CD4-positive, alpha-beta memory T cell (primary cell): Measurements from ENCODE around the gene EHD4. TPM values are rescaled to one million over a fixed set of nuclear protein-coding genes. Genes with fewer than 3 reads are reported as not detected.

Experiments
- CTCF ChIA-PET: fragments of 350-600 bp; sonication (Branson Sonifier 250); formaldehyde crosslinking; loops from one replicate; lab custom pipeline; 2021; ENCODE audit warnings: inconsistent platforms; ENCODE audit not compliant: partially characterized antibody; lab: Charles Lee
- POLR2A ChIA-PET: fragments of 350-600 bp; sonication (Branson Sonifier 250); formaldehyde crosslinking; loops from one replicate; lab custom pipeline; 2021; ENCODE audit not compliant: partially characterized antibody; lab: Charles Lee
- DNase-seq, 5 donors: peaks; one replicate each; pipeline versions ENCODE4 v3.0.0 to v3.0.0-alpha.2; 2020 to 2022; ENCODE audit warnings: mixed read lengths in 1 of 5
- H3K27ac ChIP-seq: one replicate; pipeline ENCODE4 v1.7.0; 2013; ENCODE audit warnings: low read depth, low read length
- H3K27me3 ChIP-seq: 2 replicates; pipeline ENCODE4 v1.7.0; 2013; ENCODE audit warnings: mild to moderate bottlenecking, low read length, moderate library complexity; ENCODE audit not compliant: insufficient read depth
- H3K36me3 ChIP-seq: 2 replicates; pipeline ENCODE4 v1.7.0; 2013; ENCODE audit warnings: mild to moderate bottlenecking, low read length, moderate library complexity; ENCODE audit not compliant: insufficient read depth
- H3K4me1 ChIP-seq: 2 replicates; pipeline ENCODE4 v1.7.0; 2013; ENCODE audit warnings: mild to moderate bottlenecking, low read length, moderate library complexity; ENCODE audit not compliant: insufficient read depth
- H3K4me3 ChIP-seq, 2 donors: one replicate each; pipeline ENCODE4 v1.7.0; 2013; ENCODE audit warnings: low read length in 2 of 2, mild to moderate bottlenecking in 1 of 2
- H3K9me3 ChIP-seq, 2 donors: one replicate each; pipeline ENCODE4 v1.7.0; 2013; ENCODE audit warnings: low read length in 2 of 2, control low read depth in 1 of 2; ENCODE audit not compliant: control insufficient read depth in 1 of 2
- H3K27ac Mint-ChIP-seq, 7 donors: one replicate each; pipeline ENCODE4 v1.8.0; 2020 to 2021; ENCODE audit warnings: mixed read lengths in 7 of 7, mild to moderate bottlenecking in 6 of 7, inconsistent platforms in 3 of 7, moderate library complexity in 3 of 7
- H3K27me3 Mint-ChIP-seq, 2 donors: one replicate each; pipeline ENCODE4 v1.8.0; 2020 to 2021; ENCODE audit warnings: mixed read lengths in 2 of 2
- H3K36me3 Mint-ChIP-seq, 2 donors: one replicate each; pipeline ENCODE4 v1.8.0; 2020 to 2021; ENCODE audit warnings: mixed read lengths in 2 of 2, inconsistent platforms in 1 of 2, mild to moderate bottlenecking in 1 of 2
- H3K4me1 Mint-ChIP-seq, 4 donors: one replicate each; pipeline ENCODE4 v1.8.0; 2020 to 2021; ENCODE audit warnings: mixed read lengths in 4 of 4, mild to moderate bottlenecking in 1 of 4
- H3K4me3 Mint-ChIP-seq, 8 donors: one replicate each; pipeline ENCODE4 v1.8.0; 2020 to 2021; ENCODE audit warnings: mixed read lengths in 8 of 8, mild to moderate bottlenecking in 7 of 8, moderate library complexity in 6 of 8, inconsistent platforms in 3 of 8
- H3K9me3 Mint-ChIP-seq, 8 donors: one replicate each; pipeline ENCODE4 v1.8.0; 2020 to 2021; ENCODE audit warnings: mixed read lengths in 8 of 8, mild to moderate bottlenecking in 5 of 8, inconsistent platforms in 3 of 8, moderate library complexity in 1 of 8
- intact Hi-C: fragments of 100-400 bp; cut with micrococcal nuclease; formaldehyde crosslinking; loops from one replicate; pipeline ENCODE4 v1.15.1; 2023
- polyA plus RNA-seq, 2 donors: library from polyadenylated mRNA; unstranded; fragments of 300-500 nt; fragmentation: Illumina TruSeq; gene quantifications; one replicate each; pipeline ENCODE4 v1.2.3, GENCODE V29; 2021
- total RNA-seq, 2 experiments: library from RNA; stranded (reverse); gene quantifications; one replicate each; pipeline ENCODE4 v1.2.3, GENCODE V29; 2021

EHD4 gene
- total and polyA plus RNA-seq, 4 experiments from 2014 or later = 13.9 to 16.4 (median 15.4) TPM

- H3K27ac Mint-ChIP-seq = no peak overlapping the region
- Histone ChIP-seq H3K36me3 (no peaks in the 10 kb centered on the region), H3K27me3 (no peaks in the 10 kb centered on the region), H3K4me3 (no peak overlapping the region), H3K4me1 (peaks cover 6% of the 10 kb centered on the region), H3K9me3 (no peaks in the 10 kb centered on the region), H3K27ac (no peak overlapping the region)
- no peaks in the 10 kb centered on the region for H3K27me3 Mint-ChIP-seq
- ChIA-PET CTCF (no interaction called here), POLR2A (no interaction called here)
- intact Hi-C loops = no loop called here
- peaks cover 0 to 12% (median 2%) of the 10 kb centered on the region in 4 donors for H3K4me1 Mint-ChIP-seq
- H3K36me3 Mint-ChIP-seq = no peaks in the 10 kb centered on the region
- no peak overlapping the region for H3K4me3 Mint-ChIP-seq
- H3K9me3 Mint-ChIP-seq = no peaks in the 10 kb centered on the region
- DNase-seq = no peak
Observed at GRCh38 chr15:41856716-41857115, 115.6 kb downstream of the EHD4 start.

GRCh38 chr15:41856262-41856661 lies 116.1 kb downstream of the EHD4 start:
- no peak overlapping the region for H3K27ac Mint-ChIP-seq
- H3K9me3 Mint-ChIP-seq = no peaks in the 10 kb centered on the region
- intact Hi-C loops = no loop called here
- H3K9me3 ChIP-seq = no peaks in the 10 kb centered on the region
- H3K4me3 Mint-ChIP-seq = no peak overlapping the region
- H3K4me1 Mint-ChIP-seq = peaks cover 0 to 12% (median 2%) of the 10 kb centered on the region in 4 donors
- H3K4me1 ChIP-seq = peaks cover 6% of the 10 kb centered on the region
- H3K36me3 ChIP-seq = no peaks in the 10 kb centered on the region
- no peaks in the 10 kb centered on the region for H3K36me3 Mint-ChIP-seq
- CTCF ChIA-PET = no interaction called here
- H3K27me3 Mint-ChIP-seq = no peaks in the 10 kb centered on the region
- H3K27me3 ChIP-seq = no peaks in the 10 kb centered on the region
- POLR2A ChIA-PET = no interaction called here
- H3K27ac ChIP-seq = no peak overlapping the region
- H3K4me3 ChIP-seq = no peak overlapping the region
- no peak for DNase-seq

DNA sequence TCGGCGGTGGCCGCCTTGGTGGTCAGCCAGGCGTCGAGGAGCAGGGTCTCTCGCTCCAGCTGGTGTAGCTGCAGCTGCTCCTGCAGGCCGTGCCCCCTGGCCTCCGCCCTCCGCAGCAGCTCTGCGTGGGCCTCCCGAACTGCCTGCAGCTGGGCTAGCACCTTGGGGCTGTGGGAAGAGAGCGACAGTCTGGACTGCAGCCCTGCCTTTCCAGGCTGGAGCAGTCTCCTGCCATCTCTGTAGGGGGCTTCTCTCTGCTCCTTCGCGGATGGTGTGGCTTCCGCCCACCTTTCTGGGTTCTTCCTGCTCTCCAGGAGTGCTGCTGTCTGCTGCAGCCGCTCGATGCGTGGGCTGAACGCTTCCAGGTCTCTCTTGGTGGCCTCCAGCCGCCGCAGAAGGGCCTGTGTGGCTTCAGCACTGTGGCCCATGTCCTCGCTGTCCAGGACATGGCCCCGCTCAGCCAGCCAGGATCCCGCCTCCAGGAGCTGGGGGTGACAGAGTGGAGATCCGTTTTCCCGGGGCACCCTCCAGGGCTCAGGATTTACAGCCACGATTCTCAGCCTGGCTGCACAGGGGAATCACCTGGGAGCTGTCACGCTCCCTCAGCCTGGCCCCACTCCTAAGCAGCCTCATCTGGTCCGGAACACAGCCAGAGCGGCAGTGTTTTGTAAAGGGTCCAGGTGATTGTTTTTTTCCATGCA lies 116.9 kb downstream of the EHD4 start:
- no peak overlapping the region for H3K27ac ChIP-seq
- peaks cover 6% of the 10 kb centered on the region for H3K4me1 ChIP-seq
- no peaks in the 10 kb centered on the region for H3K9me3 ChIP-seq
- H3K4me1 Mint-ChIP-seq = peaks cover 0 to 6% (median 2%) of the 10 kb centered on the region in 4 donors
- CTCF ChIA-PET = no interaction called here
- no peak for DNase-seq
- no peaks in the 10 kb centered on the region for H3K36me3 Mint-ChIP-seq
- POLR2A ChIA-PET = no interaction called here
- no peak overlapping the region for H3K4me3 ChIP-seq
- H3K36me3 ChIP-seq = no peaks in the 10 kb centered on the region
- no peak overlapping the region for H3K4me3 Mint-ChIP-seq
- no peak overlapping the region for H3K27ac Mint-ChIP-seq
- H3K27me3 Mint-ChIP-seq = no peaks in the 10 kb centered on the region
- no peaks in the 10 kb centered on the region for H3K27me3 ChIP-seq
- intact Hi-C loops = no loop called here
- no peaks in the 10 kb centered on the region for H3K9me3 Mint-ChIP-seq

DNA sequence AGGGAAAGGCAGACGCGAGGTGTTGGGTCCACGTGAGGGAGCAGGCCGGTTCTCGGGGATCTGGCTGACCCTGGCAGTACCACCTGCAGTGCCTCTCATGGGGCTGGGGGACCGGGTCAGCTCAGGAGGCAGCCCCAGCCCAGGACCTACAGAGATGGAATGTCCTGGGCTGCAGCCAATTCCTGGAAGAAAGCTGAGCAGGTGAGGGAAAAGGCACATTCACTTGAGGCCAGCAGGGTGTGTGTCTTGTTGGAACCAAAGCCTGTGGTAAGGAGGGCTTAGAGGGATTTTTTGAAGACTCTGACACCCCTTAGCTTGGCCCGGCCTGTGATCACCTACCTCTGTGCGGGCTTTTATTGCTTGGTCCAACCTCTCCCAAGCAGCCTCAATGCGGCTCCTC lies 117.9 kb downstream of the EHD4 start:
- no peaks in the 10 kb centered on the region for H3K9me3 ChIP-seq
- no peaks in the 10 kb centered on the region for H3K9me3 Mint-ChIP-seq
- ChIA-PET CTCF (interaction anchor here (0.5 kb wide), 1 partner anchor 1367 kb away, joined by 3 read pairs; no protein-coding TSS in a partner anchor), POLR2A (no interaction called here)
- H3K36me3 Mint-ChIP-seq = no peaks in the 10 kb centered on the region
- no peaks in the 10 kb centered on the region for H3K27me3 Mint-ChIP-seq
- no peak overlapping the region for H3K27ac ChIP-seq
- no peaks in the 10 kb centered on the region for H3K4me1 ChIP-seq
- H3K4me3 ChIP-seq = no peak overlapping the region
- H3K36me3 ChIP-seq = no peaks in the 10 kb centered on the region
- intact Hi-C loops = no loop called here
- no peaks in the 10 kb centered on the region for H3K27me3 ChIP-seq
- H3K27ac Mint-ChIP-seq = peak overlapping the region in 1 of 7 donors; percentile 70
- H3K4me1 Mint-ChIP-seq = peaks cover 0 to 2% (median 0%) of the 10 kb centered on the region in 4 donors
- no peak overlapping the region for H3K4me3 Mint-ChIP-seq
- DNase-seq = no peak

DNA sequence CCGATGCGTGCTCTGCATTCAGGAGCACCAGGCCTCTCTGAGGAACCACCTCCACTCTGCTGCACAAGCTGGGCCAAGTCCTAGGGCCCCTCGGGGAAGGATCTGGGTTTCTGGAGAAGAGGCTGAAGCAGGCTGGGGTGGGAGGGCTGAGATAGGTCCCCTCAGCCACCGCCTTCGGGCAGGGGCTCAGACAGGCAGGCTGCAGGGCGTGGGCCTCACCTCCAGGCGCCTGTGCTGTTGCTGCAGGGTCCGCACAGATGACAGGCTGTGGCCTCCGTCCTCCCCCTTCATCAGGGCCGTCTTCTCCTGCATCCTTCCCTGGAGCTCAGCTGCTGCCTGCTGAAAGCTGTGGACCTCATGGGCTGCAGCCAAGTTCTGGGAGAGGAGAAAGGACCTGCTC lies 118.5 kb downstream of the EHD4 start:
- H3K27ac ChIP-seq = no peak overlapping the region
- intact Hi-C loops = no loop called here
- no peak overlapping the region for H3K4me3 ChIP-seq
- Mint-ChIP-seq H3K4me1 (peaks cover 0 to 2% (median 0%) of the 10 kb centered on the region in 4 donors), H3K27me3 (no peaks in the 10 kb centered on the region), H3K27ac (no peak overlapping the region), H3K4me3 (no peak overlapping the region), H3K36me3 (peaks cover 0 to 2% of the 10 kb centered on the region in 2 donors), H3K9me3 (no peaks in the 10 kb centered on the region)
- no peaks in the 10 kb centered on the region for H3K27me3 ChIP-seq
- no peaks in the 10 kb centered on the region for H3K36me3 ChIP-seq
- ChIA-PET POLR2A (interaction anchor here (0.6 kb wide), 1 partner anchor 120 kb away, joined by 3 read pairs; no protein-coding TSS in a partner anchor), CTCF (interaction anchor here (0.5 to 4.0 kb wide), 2 partner anchors 80 to 1368 kb away, joined by 3 to 19 read pairs; partner anchors contain the start of gene MAPKBP1)
- H3K4me1 ChIP-seq = no peaks in the 10 kb centered on the region
- H3K9me3 ChIP-seq = no peaks in the 10 kb centered on the region
- DNase-seq = no peak

- CTCF ChIA-PET = interaction anchor here (3.3 to 4.0 kb wide), 2 partner anchors 51 to 79 kb away, joined by 12 to 19 read pairs; partner anchors contain the start of gene MAPKBP1
- Mint-ChIP-seq H3K4me3 (peak overlapping the region in 1 of 8 donors; percentile 16), H3K4me1 (peaks cover 0 to 2% (median 0%) of the 10 kb centered on the region in 4 donors), H3K27ac (no peak overlapping the region), H3K9me3 (no peaks in the 10 kb centered on the region), H3K36me3 (peaks cover 0 to 10% of the 10 kb centered on the region in 2 donors), H3K27me3 (no peaks in the 10 kb centered on the region)
- no peak overlapping the region for H3K4me3 ChIP-seq
- H3K4me1 ChIP-seq = no peaks in the 10 kb centered on the region
- peaks cover 2% of the 10 kb centered on the region for H3K36me3 ChIP-seq
- no peak for DNase-seq
- no peak overlapping the region for H3K27ac ChIP-seq
- intact Hi-C loops = no loop called here
- POLR2A ChIA-PET = interaction anchor here (0.9 to 1.3 kb wide), 3 partner anchors 12 to 23 kb away, joined by 3 to 4 read pairs (median 3); no protein-coding TSS in a partner anchor
- H3K9me3 ChIP-seq = no peaks in the 10 kb centered on the region
- no peaks in the 10 kb centered on the region for H3K27me3 ChIP-seq
Observed at GRCh38 chr15:41852736-41853590, 119.4 kb downstream of the EHD4 start.
